ENCODE data around the gene CBLN1. TPM values are rescaled to one million over a fixed set of nuclear protein-coding genes. Genes with fewer than 3 reads are reported as not detected.

CBLN1 gene
- total and polyA plus RNA-seq, 4 donors = 0.14 to 0.55 (median 0.33) TPM; not detected in 1

DNA sequence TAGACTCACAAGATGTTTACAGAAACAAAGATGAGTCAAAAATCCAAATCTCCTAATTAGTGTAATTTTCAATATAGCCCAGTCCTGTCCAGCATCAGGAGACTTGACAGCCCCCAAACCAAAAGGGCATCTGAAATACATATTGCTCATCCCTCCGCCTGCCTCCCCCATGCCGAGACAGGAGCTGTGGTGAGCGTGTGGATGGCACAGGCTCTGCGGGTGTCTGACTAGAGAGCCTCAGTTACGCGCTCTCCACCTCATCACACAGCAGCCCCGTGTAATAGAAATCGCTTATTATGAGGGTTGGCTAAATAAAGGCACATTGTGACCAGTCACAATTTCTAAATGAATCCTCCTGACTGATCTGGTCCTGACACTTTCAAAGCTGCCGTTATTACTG is 43.1 kb upstream of the CBLN1 start (continued):
- TF ChIP-seq, protein P1, sequence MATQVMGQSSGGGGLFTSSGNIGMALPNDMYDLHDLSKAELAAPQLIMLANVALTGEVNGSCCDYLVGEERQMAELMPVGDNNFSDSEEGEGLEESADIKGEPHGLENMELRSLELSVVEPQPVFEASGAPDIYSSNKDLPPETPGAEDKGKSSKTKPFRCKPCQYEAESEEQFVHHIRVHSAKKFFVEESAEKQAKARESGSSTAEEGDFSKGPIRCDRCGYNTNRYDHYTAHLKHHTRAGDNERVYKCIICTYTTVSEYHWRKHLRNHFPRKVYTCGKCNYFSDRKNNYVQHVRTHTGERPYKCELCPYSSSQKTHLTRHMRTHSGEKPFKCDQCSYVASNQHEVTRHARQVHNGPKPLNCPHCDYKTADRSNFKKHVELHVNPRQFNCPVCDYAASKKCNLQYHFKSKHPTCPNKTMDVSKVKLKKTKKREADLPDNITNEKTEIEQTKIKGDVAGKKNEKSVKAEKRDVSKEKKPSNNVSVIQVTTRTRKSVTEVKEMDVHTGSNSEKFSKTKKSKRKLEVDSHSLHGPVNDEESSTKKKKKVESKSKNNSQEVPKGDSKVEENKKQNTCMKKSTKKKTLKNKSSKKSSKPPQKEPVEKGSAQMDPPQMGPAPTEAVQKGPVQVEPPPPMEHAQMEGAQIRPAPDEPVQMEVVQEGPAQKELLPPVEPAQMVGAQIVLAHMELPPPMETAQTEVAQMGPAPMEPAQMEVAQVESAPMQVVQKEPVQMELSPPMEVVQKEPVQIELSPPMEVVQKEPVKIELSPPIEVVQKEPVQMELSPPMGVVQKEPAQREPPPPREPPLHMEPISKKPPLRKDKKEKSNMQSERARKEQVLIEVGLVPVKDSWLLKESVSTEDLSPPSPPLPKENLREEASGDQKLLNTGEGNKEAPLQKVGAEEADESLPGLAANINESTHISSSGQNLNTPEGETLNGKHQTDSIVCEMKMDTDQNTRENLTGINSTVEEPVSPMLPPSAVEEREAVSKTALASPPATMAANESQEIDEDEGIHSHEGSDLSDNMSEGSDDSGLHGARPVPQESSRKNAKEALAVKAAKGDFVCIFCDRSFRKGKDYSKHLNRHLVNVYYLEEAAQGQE (IDR thresholded peaks at IDR 0.05) = no peak
- TF ChIP-seq RAD21 (IDR thresholded peaks at IDR 0.05) = no peak

GRCh38 chr16:49315602-49316001 is 34.0 kb upstream of the CBLN1 start:
- H3K9me3 ChIP-seq (ENCODE audit: control insufficient read depth in 4 of 4, low read length in 3 of 4) = peaks cover 0 to 2% (median under 1%) of the 10 kb centered on the region in 4 donors
- no peak overlapping the region for H3K4me3 ChIP-seq (ENCODE audit: low read depth in 1 of 3, low read length in 3 of 3)
- H3K9ac ChIP-seq (ENCODE audit: low read depth in 1 of 2, low read length in 2 of 2) = no peak overlapping the region
- H3K36me3 ChIP-seq (ENCODE audit: control insufficient read depth in 4 of 4, insufficient read depth in 3 of 4, low read depth in 1 of 4, low read length in 3 of 4) = no peaks in the 10 kb centered on the region
- 88% methylated on average over 1 of the region's 1 CpG for WGBS
- H3K27me3 ChIP-seq (ENCODE audit: control insufficient read depth in 4 of 4, insufficient read depth in 4 of 4, low read length in 3 of 4) = no peaks in the 10 kb centered on the region
- peaks cover 0 to 1% (median 0%) of the 10 kb centered on the region in 4 donors for H3K4me1 ChIP-seq (ENCODE audit: control insufficient read depth in 4 of 4, insufficient read depth in 4 of 4, low read length in 3 of 4)
- TF ChIP-seq EGR1 (IDR thresholded peaks at IDR 0.05; ENCODE audit: low read depth in 2 of 2) (no peak), NR2F2 (IDR thresholded peaks at IDR 0.05) (no peak), HNF4A (conservative IDR thresholded peaks at IDR 0.05) (no peak), TAF1 (conservative IDR thresholded peaks at IDR 0.05) (no peak), FOXA1 (IDR thresholded peaks at IDR 0.05) (no peak)
- TF ChIP-seq, protein P1 (IDR thresholded peaks at IDR 0.05) = no peak
- DNase-seq (ENCODE audit: low spot score) = no peak
- no peak overlapping the region for H3K27ac ChIP-seq (ENCODE audit: low read depth in 1 of 2, low read length in 2 of 2)

GRCh38 chr16:49312389-49312985 is 30.8 kb upstream of the CBLN1 start:
- no peak for DNase-seq (ENCODE audit: low spot score)
- no peak overlapping the region for H3K9ac ChIP-seq (ENCODE audit: low read depth in 1 of 2, low read length in 2 of 2)
- peaks cover 0 to under 1% (median 0%) of the 10 kb centered on the region in 4 donors for H3K27me3 ChIP-seq (ENCODE audit: control insufficient read depth in 4 of 4, insufficient read depth in 4 of 4, low read length in 3 of 4)
- no peak overlapping the region for H3K4me3 ChIP-seq (ENCODE audit: low read depth in 1 of 3, low read length in 3 of 3)
- no peak overlapping the region for H3K27ac ChIP-seq (ENCODE audit: low read depth in 1 of 2, low read length in 2 of 2)
- peaks cover 0 to 2% (median under 1%) of the 10 kb centered on the region in 4 donors for H3K9me3 ChIP-seq (ENCODE audit: control insufficient read depth in 4 of 4, low read length in 3 of 4)
- H3K36me3 ChIP-seq (ENCODE audit: control insufficient read depth in 4 of 4, insufficient read depth in 3 of 4, low read depth in 1 of 4, low read length in 3 of 4) = no peaks in the 10 kb centered on the region
- 40% methylated on average over 10 of the region's 10 CpGs for WGBS
- H3K4me1 ChIP-seq (ENCODE audit: control insufficient read depth in 4 of 4, insufficient read depth in 4 of 4, low read length in 3 of 4) = peaks cover 0 to 1% (median 0%) of the 10 kb centered on the region in 4 donors
- TF ChIP-seq RXRA (IDR thresholded peaks at IDR 0.05) (no peak), ATF3 (IDR thresholded peaks at IDR 0.05) (no peak), NR2F2 (IDR thresholded peaks at IDR 0.05) (no peak), HNF4G (IDR thresholded peaks at IDR 0.05) (no peak), JUND (IDR thresholded peaks at IDR 0.05) (no peak), ZBTB33 (IDR thresholded peaks at IDR 0.05) (no peak), YY1 (IDR thresholded peaks at IDR 0.05) (no peak), CTCF (IDR thresholded peaks at IDR 0.05; ENCODE audit: low read depth, low read length, missing input control) (no peak), RAD21 (IDR thresholded peaks at IDR 0.05) (no peak), SP1 (IDR thresholded peaks at IDR 0.05) (no peak), FOXA1 (IDR thresholded peaks at IDR 0.05) (no peak), EGR1 (IDR thresholded peaks at IDR 0.05; ENCODE audit: low read depth in 2 of 2) (no peak)

All from liver (tissue), 9 donors.